ENCODE data around the gene ZFYVE1.

The ZFYVE1 gene

DNA sequence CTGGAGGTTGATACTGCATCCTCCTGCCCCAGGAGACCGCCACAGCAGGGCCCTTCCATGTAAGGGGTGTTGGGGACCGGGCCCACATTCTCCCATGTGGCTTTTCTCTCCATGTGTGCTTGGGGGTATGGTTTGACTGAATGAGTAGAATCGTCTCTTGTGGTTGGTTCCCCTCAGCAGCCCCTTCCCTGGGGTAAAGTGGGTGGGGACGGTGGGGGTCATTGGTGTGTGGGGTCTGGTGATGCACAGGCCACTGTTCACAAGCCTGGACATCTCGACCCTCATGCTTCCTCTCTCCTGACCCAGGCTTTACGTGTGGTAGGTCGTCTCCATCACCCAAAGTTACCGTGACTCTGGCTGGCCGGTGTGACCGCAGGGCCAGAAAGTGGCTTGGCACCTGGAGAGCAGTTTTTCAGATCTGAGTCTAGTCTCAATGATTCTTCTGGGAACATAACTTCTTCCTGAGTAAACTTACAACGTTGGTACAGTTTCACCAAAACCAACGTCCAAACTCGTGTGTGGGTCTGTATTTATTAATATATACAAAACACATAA is 83.0 kb downstream of the ZFYVE1 start:
- Histone ChIP-seq H3K4me3 (replicated peaks; ENCODE audit: low read depth, low read length) (no peak overlapping the region), H3K36me3 (ENCODE audit: control insufficient read depth, insufficient read depth, low read length) (peaks cover 24% of the 10 kb centered on the region), H3K27me3 (replicated peaks; ENCODE audit: control insufficient read depth, insufficient read depth, low read length) (no peaks in the 10 kb centered on the region)
- TF ChIP-seq, protein P1, sequence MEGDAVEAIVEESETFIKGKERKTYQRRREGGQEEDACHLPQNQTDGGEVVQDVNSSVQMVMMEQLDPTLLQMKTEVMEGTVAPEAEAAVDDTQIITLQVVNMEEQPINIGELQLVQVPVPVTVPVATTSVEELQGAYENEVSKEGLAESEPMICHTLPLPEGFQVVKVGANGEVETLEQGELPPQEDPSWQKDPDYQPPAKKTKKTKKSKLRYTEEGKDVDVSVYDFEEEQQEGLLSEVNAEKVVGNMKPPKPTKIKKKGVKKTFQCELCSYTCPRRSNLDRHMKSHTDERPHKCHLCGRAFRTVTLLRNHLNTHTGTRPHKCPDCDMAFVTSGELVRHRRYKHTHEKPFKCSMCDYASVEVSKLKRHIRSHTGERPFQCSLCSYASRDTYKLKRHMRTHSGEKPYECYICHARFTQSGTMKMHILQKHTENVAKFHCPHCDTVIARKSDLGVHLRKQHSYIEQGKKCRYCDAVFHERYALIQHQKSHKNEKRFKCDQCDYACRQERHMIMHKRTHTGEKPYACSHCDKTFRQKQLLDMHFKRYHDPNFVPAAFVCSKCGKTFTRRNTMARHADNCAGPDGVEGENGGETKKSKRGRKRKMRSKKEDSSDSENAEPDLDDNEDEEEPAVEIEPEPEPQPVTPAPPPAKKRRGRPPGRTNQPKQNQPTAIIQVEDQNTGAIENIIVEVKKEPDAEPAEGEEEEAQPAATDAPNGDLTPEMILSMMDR (IDR thresholded peaks at IDR 0.05; ENCODE audit: insufficient read depth, low read length, poor library complexity, severe bottlenecking), result no peak
- no peak for DNase-seq (ENCODE audit: extremely low read depth, insufficient read length)

DNA sequence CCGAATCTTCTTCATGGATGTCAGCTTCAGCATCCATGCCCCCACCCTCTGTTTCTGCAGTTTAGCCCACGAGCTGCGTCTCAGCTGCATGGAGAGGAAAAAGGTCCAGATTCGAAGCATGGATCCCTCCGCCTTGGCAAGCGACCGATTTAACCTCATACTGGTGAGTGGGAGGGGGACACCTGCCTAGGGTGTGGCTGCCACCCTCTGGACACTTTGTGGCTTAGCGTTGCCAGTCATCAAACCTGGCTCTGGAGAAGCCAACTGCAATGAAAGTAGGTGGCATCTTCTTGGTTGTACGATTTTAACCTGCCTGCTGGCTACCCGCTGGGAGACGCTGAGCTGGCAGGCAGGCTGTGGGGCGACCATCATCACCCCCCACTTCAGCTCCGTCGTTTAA is 84.0 kb downstream of the ZFYVE1 start:
- DNase-seq (ENCODE audit: extremely low read depth, insufficient read length), result no peak
- H3K4me3 ChIP-seq (replicated peaks; ENCODE audit: low read depth, low read length), result no peak overlapping the region
- H3K36me3 ChIP-seq (ENCODE audit: control insufficient read depth, insufficient read depth, low read length), result peaks cover 28% of the 10 kb centered on the region
- TF ChIP-seq, protein P1 (IDR thresholded peaks at IDR 0.05; ENCODE audit: insufficient read depth, low read length, poor library complexity, severe bottlenecking), result peak; percentile 11
- no peaks in the 10 kb centered on the region for H3K27me3 ChIP-seq (replicated peaks; ENCODE audit: control insufficient read depth, insufficient read depth, low read length)

DNA sequence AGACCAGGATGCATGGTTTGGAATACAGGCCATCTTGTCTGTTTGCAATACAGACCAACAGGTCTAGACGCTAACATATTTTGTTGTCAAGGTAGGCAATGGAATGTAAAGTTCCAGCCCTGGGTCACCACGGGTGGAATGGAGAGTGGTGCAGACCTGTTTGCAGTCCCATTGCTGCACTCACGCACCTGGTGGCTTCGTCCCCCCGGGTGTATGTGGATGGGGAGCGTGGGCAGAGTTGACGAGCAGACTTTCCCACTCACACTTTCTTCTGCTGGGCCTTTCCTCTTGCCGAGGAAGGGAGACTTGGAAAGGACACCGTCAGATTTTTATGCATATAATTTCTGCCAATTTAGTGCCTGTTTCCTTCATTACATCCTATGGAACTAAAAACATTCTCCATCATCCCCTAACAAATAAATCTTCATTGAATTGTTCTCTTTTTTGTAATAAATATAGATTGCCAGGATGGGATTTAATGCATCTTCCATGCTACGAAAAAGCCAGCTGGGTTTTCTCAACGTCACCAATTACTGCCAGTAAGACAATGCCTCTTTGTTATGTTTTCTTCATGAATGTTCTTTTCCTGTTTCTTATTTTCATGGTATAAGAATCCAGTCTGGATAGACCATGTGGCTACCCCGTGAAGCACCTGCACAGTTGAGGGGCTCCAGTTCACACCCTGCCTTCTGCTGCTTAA is 85.5 kb downstream of the ZFYVE1 start:
- no peak for DNase-seq (ENCODE audit: extremely low read depth, insufficient read length)
- TF ChIP-seq, protein P1 (IDR thresholded peaks at IDR 0.05; ENCODE audit: insufficient read depth, low read length, poor library complexity, severe bottlenecking), result no peak

DNA sequence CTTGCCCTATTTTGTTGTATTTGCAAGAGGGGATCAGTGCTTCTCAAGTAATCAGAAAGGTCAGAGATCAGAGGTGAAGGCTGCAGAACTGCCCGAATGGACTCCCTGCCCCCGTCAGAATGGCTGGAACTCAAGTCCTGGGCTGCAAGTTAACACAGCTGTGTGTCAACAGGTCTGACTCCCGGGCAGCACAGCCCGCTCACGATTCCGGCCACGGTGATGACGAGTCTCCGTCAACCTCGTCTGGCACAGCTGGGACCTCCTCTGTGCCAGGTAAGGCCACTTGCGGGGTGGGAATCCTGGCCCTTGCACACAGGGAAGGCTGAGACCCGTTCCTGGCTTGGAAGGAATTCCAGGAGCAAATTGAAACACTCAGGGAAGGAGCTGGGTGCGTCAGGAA is 87.3 kb downstream of the ZFYVE1 start:
- TF ChIP-seq, protein P1 (IDR thresholded peaks at IDR 0.05; ENCODE audit: insufficient read depth, low read length, poor library complexity, severe bottlenecking), result no peak
- H3K4me3 ChIP-seq (replicated peaks; ENCODE audit: low read depth, low read length), result no peak overlapping the region
- H3K36me3 ChIP-seq (ENCODE audit: control insufficient read depth, insufficient read depth, low read length), result peaks cover 23% of the 10 kb centered on the region
- no peak for DNase-seq (ENCODE audit: extremely low read depth, insufficient read length)
- no peaks in the 10 kb centered on the region for H3K27me3 ChIP-seq (replicated peaks; ENCODE audit: control insufficient read depth, insufficient read depth, low read length)

More for the DNA sequence above, 85.5 kb downstream of the ZFYVE1 start:
- H3K27me3 ChIP-seq (replicated peaks; ENCODE audit: control insufficient read depth, insufficient read depth, low read length), result no peaks in the 10 kb centered on the region
- H3K36me3 ChIP-seq (ENCODE audit: control insufficient read depth, insufficient read depth, low read length), result peaks cover 24% of the 10 kb centered on the region
- no peak overlapping the region for H3K4me3 ChIP-seq (replicated peaks; ENCODE audit: low read depth, low read length)

DNA sequence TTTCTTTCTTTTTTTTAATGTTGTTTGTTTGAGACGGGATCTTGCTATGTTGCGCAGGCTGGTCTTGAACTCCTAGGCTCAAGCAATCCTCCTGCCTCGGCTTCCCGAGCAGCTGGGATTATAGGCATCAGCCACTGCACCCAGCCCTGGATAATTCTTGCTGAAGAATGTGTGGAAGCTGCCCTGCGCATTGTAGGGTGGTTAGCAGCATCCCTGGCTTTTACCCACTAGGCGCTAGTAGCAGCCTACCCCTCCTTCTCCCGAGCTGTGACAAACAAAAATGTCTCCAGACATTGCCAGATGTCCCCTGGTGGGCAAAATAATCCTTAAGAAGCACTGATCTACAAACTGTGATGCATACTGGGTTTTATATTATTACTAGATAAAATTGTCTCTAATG is 94.0 kb downstream of the ZFYVE1 start:
- TF ChIP-seq, protein P1 (IDR thresholded peaks at IDR 0.05; ENCODE audit: insufficient read depth, low read length, poor library complexity, severe bottlenecking), result no peak

More for the DNA sequence above, 94.0 kb downstream of the ZFYVE1 start:
- peaks cover 2% of the 10 kb centered on the region for H3K36me3 ChIP-seq (ENCODE audit: control insufficient read depth, insufficient read depth, low read length)
- H3K4me3 ChIP-seq (replicated peaks; ENCODE audit: low read depth, low read length), result no peak overlapping the region
- H3K27me3 ChIP-seq (replicated peaks; ENCODE audit: control insufficient read depth, insufficient read depth, low read length), result no peaks in the 10 kb centered on the region
- no peak for DNase-seq (ENCODE audit: extremely low read depth, insufficient read length)
